Fibroblast of villous mesenchyme (primary cell): Measurements from ENCODE around the gene RNLS. TPM values are rescaled to one million over a fixed set of nuclear protein-coding genes. Genes with fewer than 3 reads are reported as not detected.

Source experiments
- DNase-seq: peaks from one replicate; pipeline ENCODE4 v3.0.0-alpha.2; 2010; ENCODE audit warnings: low read depth
- H3K4me3 ChIP-seq: 2 replicates; pipeline ENCODE4 v1.5.1; 2011; ENCODE audit warnings: low read depth, mild to moderate bottlenecking, low read length
- CTCF ChIP-seq: IDR thresholded peaks from 2 replicates; pipeline ENCODE4 v1.5.1; 2012; ENCODE audit warnings: low read depth, mild to moderate bottlenecking, low read length; ENCODE audit not compliant: insufficient read depth
- total RNA-seq: library from RNA; depleted of rRNA; stranded (reverse); fragments of >200 nt; gene quantifications from 2 replicates; pipeline ENCODE4 v1.2.3, GENCODE V29; 2012

Gene RNLS
- total RNA-seq, 1 donor, result 14.2 TPM

GRCh38 chr10:88521791-88522190 is 61.3 kb downstream of the RNLS start:
- TF ChIP-seq CTCF, result no peak
- no peak for DNase-seq
- H3K4me3 ChIP-seq, result no peak overlapping the region

DNA sequence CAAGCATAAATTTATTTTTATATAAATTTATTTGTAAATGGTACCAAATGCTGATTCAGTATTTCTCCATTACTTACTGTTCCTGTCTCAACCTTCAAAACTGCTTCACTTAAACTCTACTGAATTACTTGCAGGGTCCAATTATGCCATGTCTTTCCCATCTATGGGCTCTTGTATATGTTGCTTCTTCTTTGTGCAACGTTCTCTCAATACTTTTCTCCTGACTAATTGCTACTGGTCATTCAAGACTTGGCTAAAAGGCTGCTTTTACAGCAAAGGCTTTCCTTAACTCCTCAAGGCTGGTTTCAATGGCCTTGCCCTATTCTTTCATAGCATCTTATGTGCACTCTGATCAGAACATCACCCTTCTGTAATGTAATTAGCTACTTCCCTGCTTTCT is 67.9 kb downstream of the RNLS start:
- no peak overlapping the region for H3K4me3 ChIP-seq
- TF ChIP-seq CTCF, result no peak
- no peak for DNase-seq

- no peak for DNase-seq
- no peak for TF ChIP-seq CTCF
- H3K4me3 ChIP-seq, result no peak overlapping the region
These were observed 70.5 kb downstream of the RNLS start for GRCh38 chr10:88512599-88512998.

GRCh38 chr10:88508796-88509195 is 74.3 kb downstream of the RNLS start:
- no peak for DNase-seq
- TF ChIP-seq CTCF, result no peak
- H3K4me3 ChIP-seq, result no peak overlapping the region

DNA sequence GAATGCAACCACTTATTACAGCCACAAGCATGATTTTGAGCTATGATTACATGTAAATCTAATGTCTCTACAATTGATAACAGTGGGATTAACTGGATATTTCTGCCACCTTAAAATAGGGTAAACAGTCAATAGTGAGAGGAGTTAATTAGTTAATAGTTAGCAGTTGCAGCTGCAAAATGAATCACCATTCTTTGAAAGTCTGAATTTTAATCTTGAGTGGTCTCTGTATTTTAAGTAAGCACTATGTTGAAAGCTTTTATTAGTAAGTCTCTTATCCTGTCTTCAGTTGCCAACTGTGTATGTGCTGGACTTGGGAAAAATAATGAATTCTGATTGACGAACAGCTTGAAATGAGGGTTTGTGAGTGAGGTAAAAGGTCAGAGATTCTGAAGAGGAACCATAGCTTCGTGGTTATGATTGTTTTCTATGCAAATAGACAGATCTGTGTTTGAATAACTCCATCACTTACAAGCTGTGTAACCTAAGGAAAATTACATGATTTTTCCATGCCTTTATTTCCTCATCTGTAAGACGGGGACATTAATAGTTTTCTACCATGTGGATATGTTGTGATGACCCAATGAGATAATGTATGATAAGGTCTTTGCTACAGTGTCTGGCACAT is 75.2 kb downstream of the RNLS start:
- H3K4me3 ChIP-seq, result no peak overlapping the region
- no peak for TF ChIP-seq CTCF
- DNase-seq, result no peak

DNA sequence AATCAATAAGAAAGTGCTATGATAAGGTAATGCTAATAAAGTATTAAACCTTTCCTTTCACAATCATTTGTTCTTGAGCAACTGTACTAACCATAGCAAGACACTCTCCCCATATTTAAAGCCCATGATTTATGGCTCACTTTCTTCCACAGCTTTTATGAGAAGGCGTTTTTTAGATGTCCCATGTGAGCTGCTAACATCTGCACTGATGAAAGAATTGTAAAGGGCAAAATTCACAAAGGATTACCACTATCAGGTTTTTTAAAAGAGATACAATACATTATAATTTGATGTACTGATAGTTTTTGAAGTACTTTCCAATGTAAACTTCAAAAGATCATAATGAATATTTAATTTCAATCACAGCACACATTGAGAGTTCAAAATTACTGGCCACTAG is 75.7 kb downstream of the RNLS start:
- no peak for TF ChIP-seq CTCF
- peak; percentile 68 for DNase-seq
- no peak overlapping the region for H3K4me3 ChIP-seq

GRCh38 chr10:88505680-88506215 is 77.4 kb downstream of the RNLS start:
- no peak overlapping the region for H3K4me3 ChIP-seq
- DNase-seq, result no peak
- no peak for TF ChIP-seq CTCF
